A549 (cell line): Measurements from ENCODE around the gene CYB561D1. TPM values are rescaled to one million over a fixed set of nuclear protein-coding genes. Genes with fewer than 3 reads are reported as not detected.

ENCODE experiments used
- ATAC-seq, 2 experiments: fragments of 200-7000 bp in 1 of 2; fragments of >200 bp in 1 of 2; cut with Nextera tagmentation in 1 of 2; cut with Tn5 transposase in 1 of 2; 3 replicates each; pipeline versions ENCODE4 v1.8.0 to v1.9.1; 2018 to 2020; ENCODE audit warnings: mild to moderate bottlenecking in 1 of 2, moderate library complexity in 1 of 2
- CTCF ChIA-PET: fragments of 300-600 bp; sonication (Branson Sonifier 250); formaldehyde crosslinking; extraction: SDS; loops from one replicate; lab custom pipeline; 2021; ENCODE audit warnings: antibody characterized with exemption, inconsistent platforms; lab: Yijun Ruan, JAX
- POLR2A ChIA-PET: fragments of 350-600 bp; formaldehyde crosslinking; extraction: SDS; loops from one replicate; lab custom pipeline; 2021; ENCODE audit warnings: antibody characterized with exemption, inconsistent platforms; lab: Yijun Ruan, JAX
- DNase-seq, 2 experiments: peaks; one replicate each; pipeline versions ENCODE4 v3.0.0 to v3.0.0-alpha.2; 2011 to 2016; ENCODE audit warnings: low read depth in 1 of 2, low spot score in 1 of 2
- FAIRE-seq: peaks from 2 replicates; lab custom pipeline; 2011; peaks lifted over from hg19 to GRCh38; lab: Jason Lieb, UNC
- H3K27ac ChIP-seq, 2 experiments: fragments of >200 bp; sonication (Bioruptor Twin); formaldehyde crosslinking; 3 replicates each; pipeline ENCODE4 v1.5.1; 2016 to 2017
- H3K4me1 ChIP-seq: fragments of >200 bp; sonication (Bioruptor Twin); formaldehyde crosslinking; 3 replicates; pipeline ENCODE4 v1.6.1; 2016
- H3K4me2 ChIP-seq: fragments of >200 bp; sonication (Bioruptor Twin); formaldehyde crosslinking; 3 replicates; pipeline ENCODE4 v1.6.1; 2016
- H3K4me3 ChIP-seq: fragments of >200 bp; sonication (Bioruptor Twin); formaldehyde crosslinking; 3 replicates; pipeline ENCODE4 v1.5.1; 2016
- H3K9me3 ChIP-seq: fragments of >200 bp; sonication (Bioruptor Twin); formaldehyde crosslinking; 3 replicates; pipeline ENCODE4 v1.6.1; 2016
- BHLHE40 ChIP-seq: IDR thresholded peaks from 2 replicates; pipeline ENCODE4 v1.6.1; 2012; ENCODE audit warnings: low read depth, low read length, inconsistent platforms
- CEBPB ChIP-seq, 2 experiments: fragments of >200 bp in 1 of 2; sonication (Bioruptor Twin) in 1 of 2; formaldehyde crosslinking in 1 of 2; IDR thresholded peaks; 2 replicates each; pipeline ENCODE4 v1.6.1; 2012 to 2016
- CHD4 ChIP-seq: fragments of 200-600 bp; sonication (generic); IDR thresholded peaks from 2 replicates; pipeline ENCODE4 v1.6.1; 2016; ENCODE audit warnings: antibody characterized with exemption, mild to moderate bottlenecking, borderline replicate concordance
- EHF ChIP-seq: fragments of 250-450 bp; sonication (Bioruptor Pico); IDR thresholded peaks from 2 replicates; pipeline ENCODE4 v1.5.0; 2020; ENCODE audit warnings: mild to moderate bottlenecking
- FOXS1 ChIP-seq: fragments of 250-450 bp; sonication (Bioruptor Pico); IDR thresholded peaks from 2 replicates; pipeline ENCODE4 v1.5.0; 2020; ENCODE audit warnings: mild to moderate bottlenecking, moderate library complexity
- GATA3 ChIP-seq: IDR thresholded peaks from 2 replicates; pipeline ENCODE4 v1.6.1; 2012; ENCODE audit warnings: borderline replicate concordance
- HOXB5 ChIP-seq: fragments of 250-450 bp; sonication (Bioruptor Pico); IDR thresholded peaks from 2 replicates; pipeline ENCODE4 v1.5.0; 2020; ENCODE audit warnings: mild to moderate bottlenecking, moderate library complexity
- KDM1A ChIP-seq: fragments of 200-600 bp; sonication (generic); IDR thresholded peaks from 2 replicates; pipeline ENCODE4 v1.6.1; 2016; ENCODE audit warnings: low read depth, mild to moderate bottlenecking
- NPAS2 ChIP-seq: fragments of 250-450 bp; sonication (Bioruptor Pico); IDR thresholded peaks from 2 replicates; pipeline ENCODE4 v1.8.0; 2022; ENCODE audit warnings: mild to moderate bottlenecking, moderate library complexity, borderline replicate concordance
- POLR2AphosphoS2 ChIP-seq: conservative IDR thresholded peaks from 2 replicates; pipeline ENCODE4 v1.6.1; 2012; ENCODE audit warnings: low read length, improper control_type of control experiment, inconsistent platforms
- RAD21 ChIP-seq, 2 experiments: fragments of >200 bp in 1 of 2; sonication (Bioruptor Twin) in 1 of 2; formaldehyde crosslinking in 1 of 2; IDR thresholded peaks in 1 of 2; conservative IDR thresholded peaks in 1 of 2; 2 replicates in 1 of 2; 3 replicates in 1 of 2; pipeline ENCODE4 v1.6.1; 2012 to 2018; ENCODE audit warnings: inconsistent platforms in 1 of 2
- RARB ChIP-seq: fragments of 250-450 bp; sonication (Bioruptor Pico); IDR thresholded peaks from 2 replicates; pipeline ENCODE4 v1.8.0; 2021; ENCODE audit warnings: mild to moderate bottlenecking, moderate library complexity
- RFX5 ChIP-seq: fragments of 450-650 bp; IDR thresholded peaks from 2 replicates; pipeline ENCODE4 v1.7.1; 2014; ENCODE audit warnings: antibody characterized with exemption, mild to moderate bottlenecking, moderate library complexity
- RNF2 ChIP-seq: fragments of 200-600 bp; sonication (generic); IDR thresholded peaks from 2 replicates; pipeline ENCODE4 v1.6.1; 2016; ENCODE audit warnings: low read depth, mild to moderate bottlenecking, antibody characterized with exemption, moderate library complexity, borderline replicate concordance
- SREBF2 ChIP-seq: fragments of 450-650 bp; IDR thresholded peaks from 2 replicates; pipeline ENCODE4 v1.6.1; 2014; ENCODE audit warnings: mild to moderate bottlenecking, moderate library complexity
- TP53 ChIP-seq: fragments of 250-450 bp; sonication (Bioruptor Pico); IDR thresholded peaks from 2 replicates; pipeline ENCODE4 v1.5.0; 2021; ENCODE audit warnings: mild to moderate bottlenecking, moderate library complexity
- ZNF302 ChIP-seq: fragments of 250-450 bp; sonication (Bioruptor Pico); IDR thresholded peaks from 2 replicates; pipeline ENCODE4 v1.9.0; 2021; ENCODE audit warnings: inconsistent platforms, mild to moderate bottlenecking, moderate library complexity
- ZSCAN20 ChIP-seq: fragments of 250-450 bp; sonication (Bioruptor Pico); IDR thresholded peaks from 2 replicates; pipeline ENCODE4 v1.8.0; 2022; ENCODE audit warnings: mild to moderate bottlenecking, moderate library complexity
- WGBS: methylation state at CpG from one replicate; pipeline ENCODE4 v1.1.6; 2017; ENCODE audit errors: missing lambda C conversion rate; 5-methylcytosine and 5-hydroxymethylcytosine counted together
- polyA plus RNA-seq, 4 experiments: library from polyadenylated mRNA; depleted of rRNA in 3 of 4; stranded (reverse); fragments of >200 nt; fragmentation: RNase III in 1 of 4; extraction: RNeasy Plus Mini Kit Qiagen cat#74134 plus additional on column Dnase treatment in 1 of 4; gene quantifications; 2 replicates in 3 of 4; 3 replicates in 1 of 4; pipeline ENCODE4 v1.2.3, GENCODE V29; 2011 to 2017
- TF ChIP-seq, protein P1 (sequence below): fragments of >200 bp; sonication (Bioruptor Twin); formaldehyde crosslinking; IDR thresholded peaks from 3 replicates; pipeline ENCODE4 v1.5.1; 2016
- TF ChIP-seq, protein P2 (sequence below): fragments of 150-350 bp; IDR thresholded peaks from 2 replicates; pipeline ENCODE4 v1.6.1; 2014; ENCODE audit warnings: low read depth, mild to moderate bottlenecking, low read length
- TF ChIP-seq, protein P3 (sequence below): IDR thresholded peaks from 2 replicates; pipeline ENCODE4 v1.6.1; 2012

Gene CYB561D1
- polyA plus RNA-seq, 2 of the 4 experiments (the other 2 are of a cell fraction) = 4.0 to 5.2 TPM

GRCh38 chr1:109499661-109500536 lies 6.0 kb downstream of the CYB561D1 start:
- H3K4me3 ChIP-seq = no peak overlapping the region
- 65% methylated on average over 4 of the region's 4 CpGs for WGBS
- peak; percentile 80 for ATAC-seq
- H3K4me2 ChIP-seq = no peak overlapping the region
- TF ChIP-seq, protein P1, sequence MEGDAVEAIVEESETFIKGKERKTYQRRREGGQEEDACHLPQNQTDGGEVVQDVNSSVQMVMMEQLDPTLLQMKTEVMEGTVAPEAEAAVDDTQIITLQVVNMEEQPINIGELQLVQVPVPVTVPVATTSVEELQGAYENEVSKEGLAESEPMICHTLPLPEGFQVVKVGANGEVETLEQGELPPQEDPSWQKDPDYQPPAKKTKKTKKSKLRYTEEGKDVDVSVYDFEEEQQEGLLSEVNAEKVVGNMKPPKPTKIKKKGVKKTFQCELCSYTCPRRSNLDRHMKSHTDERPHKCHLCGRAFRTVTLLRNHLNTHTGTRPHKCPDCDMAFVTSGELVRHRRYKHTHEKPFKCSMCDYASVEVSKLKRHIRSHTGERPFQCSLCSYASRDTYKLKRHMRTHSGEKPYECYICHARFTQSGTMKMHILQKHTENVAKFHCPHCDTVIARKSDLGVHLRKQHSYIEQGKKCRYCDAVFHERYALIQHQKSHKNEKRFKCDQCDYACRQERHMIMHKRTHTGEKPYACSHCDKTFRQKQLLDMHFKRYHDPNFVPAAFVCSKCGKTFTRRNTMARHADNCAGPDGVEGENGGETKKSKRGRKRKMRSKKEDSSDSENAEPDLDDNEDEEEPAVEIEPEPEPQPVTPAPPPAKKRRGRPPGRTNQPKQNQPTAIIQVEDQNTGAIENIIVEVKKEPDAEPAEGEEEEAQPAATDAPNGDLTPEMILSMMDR = peak; percentile 27; the same call in 2 of the 3 replicates
- TF ChIP-seq RAD21 (conservative IDR thresholded peaks at IDR 0.05 in 1 of 2, IDR thresholded peaks at IDR 0.05 in 1 of 2) = peak in 1 of 2 experiments; percentile 30; a peak in 2 of 5 replicates
- TF ChIP-seq ZNF302 (CRISPR knock-in tag) = no peak
- TF ChIP-seq, all 56 proteins: peak for 2
- Histone ChIP-seq H3K27ac (no peak overlapping the region), H3K9me3 (no peaks in the 10 kb centered on the region), H3K4me1 (peaks cover 3% of the 10 kb centered on the region; the same call in 1 of the 3 replicates)
- ChIA-PET POLR2A (no interaction called here), CTCF (interaction anchor here (1.0 to 23.6 kb wide), 11 partner anchors 9 to 276 kb away, joined by 3 to 749 read pairs (median 4); partner anchors contain the start of genes AMIGO1, ATXN7L2 and GPR61)
- FAIRE-seq (no peak), DNase-seq (peak in 1 of 2 experiments; percentile 56)

DNA sequence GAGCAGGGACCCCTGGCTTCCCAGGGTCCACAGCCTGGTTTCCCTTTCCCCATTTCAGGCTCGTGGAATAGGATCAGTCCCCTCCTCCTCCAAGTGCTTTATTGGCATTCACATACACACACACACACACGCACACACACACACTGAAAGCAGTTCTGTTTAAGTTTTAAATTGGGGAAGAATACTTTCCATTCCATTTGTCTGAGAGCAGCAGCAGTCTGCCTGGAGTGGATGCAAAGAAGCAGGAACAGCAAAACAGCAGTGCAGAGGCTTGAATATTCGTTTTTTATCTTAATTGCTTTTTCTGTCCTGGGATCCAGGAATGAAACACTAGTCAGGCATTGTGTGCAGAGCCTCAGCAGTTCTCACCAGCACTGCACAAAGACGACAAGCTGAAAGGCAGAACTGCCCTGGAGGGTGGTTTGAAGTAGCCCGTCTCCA lies 7.1 kb downstream of the CYB561D1 start:
- H3K4me1 ChIP-seq = no peaks in the 10 kb centered on the region
- 57% methylated on average over 5 of the region's 5 CpGs for WGBS
- H3K4me2 ChIP-seq = no peak overlapping the region
- ChIA-PET POLR2A (no interaction called here), CTCF (interaction anchor here (1.0 to 23.6 kb wide), 5 partner anchors 12 to 275 kb away, joined by 3 to 749 read pairs (median 4); partner anchors contain the start of gene GPR61)
- no peak overlapping the region for H3K27ac ChIP-seq
- ATAC-seq = no peak
- DNase-seq = no peak
- TF ChIP-seq SREBF2 (no peak), EHF (no peak), POLR2AphosphoS2 (no peak), HOXB5 (no peak)
- H3K9me3 ChIP-seq = no peaks in the 10 kb centered on the region
- FAIRE-seq = no peak
- no peak overlapping the region for H3K4me3 ChIP-seq

DNA sequence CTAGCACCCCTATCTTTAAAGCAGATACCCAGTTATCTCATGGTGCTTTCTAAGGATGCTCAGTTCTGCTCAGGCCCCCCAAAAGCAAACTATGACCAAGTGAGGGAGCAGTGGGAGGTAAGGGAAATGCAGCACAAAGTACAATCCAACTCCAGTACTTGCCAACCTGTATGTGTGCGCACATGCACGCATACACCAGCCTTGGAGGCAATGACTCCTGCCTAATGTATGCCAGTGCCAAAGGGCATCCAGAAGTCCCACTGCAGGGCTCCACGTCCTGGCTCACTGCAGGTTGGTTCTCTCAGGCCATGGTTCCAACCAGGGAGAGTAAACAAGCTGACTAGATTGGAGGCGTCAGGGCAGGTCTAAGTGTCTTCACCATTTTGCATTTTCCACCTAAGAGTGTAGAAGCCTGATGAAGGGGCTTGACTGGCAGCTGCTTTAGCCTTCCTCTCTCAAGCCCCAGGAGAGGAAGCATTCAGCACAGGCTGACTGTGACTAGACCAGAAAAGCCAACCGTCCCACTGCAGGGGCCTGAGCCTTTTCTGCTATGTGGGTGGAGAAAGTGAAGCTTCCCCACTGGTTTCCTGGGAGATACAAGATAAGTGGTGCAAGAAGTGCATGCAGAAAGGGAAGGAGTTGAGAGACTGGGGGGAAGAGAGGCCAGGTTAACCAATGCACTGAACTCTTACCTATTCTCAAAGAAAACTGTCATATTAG lies 7.9 kb downstream of the CYB561D1 start:
- no peak overlapping the region for H3K4me3 ChIP-seq
- TF ChIP-seq HOXB5 (no peak), KDM1A (no peak), CEBPB (IDR thresholded peaks at IDR 0.05) (no peak), NPAS2 (CRISPR knock-in tag) (no peak), FOXS1 (CRISPR knock-in tag) (no peak), RFX5 (no peak), TP53 (no peak), POLR2AphosphoS2 (no peak), GATA3 (no peak), RARB (CRISPR knock-in tag) (no peak), CHD4 (no peak), ZSCAN20 (CRISPR knock-in tag) (no peak), RNF2 (no peak), BHLHE40 (no peak)
- TF ChIP-seq, protein P2, sequence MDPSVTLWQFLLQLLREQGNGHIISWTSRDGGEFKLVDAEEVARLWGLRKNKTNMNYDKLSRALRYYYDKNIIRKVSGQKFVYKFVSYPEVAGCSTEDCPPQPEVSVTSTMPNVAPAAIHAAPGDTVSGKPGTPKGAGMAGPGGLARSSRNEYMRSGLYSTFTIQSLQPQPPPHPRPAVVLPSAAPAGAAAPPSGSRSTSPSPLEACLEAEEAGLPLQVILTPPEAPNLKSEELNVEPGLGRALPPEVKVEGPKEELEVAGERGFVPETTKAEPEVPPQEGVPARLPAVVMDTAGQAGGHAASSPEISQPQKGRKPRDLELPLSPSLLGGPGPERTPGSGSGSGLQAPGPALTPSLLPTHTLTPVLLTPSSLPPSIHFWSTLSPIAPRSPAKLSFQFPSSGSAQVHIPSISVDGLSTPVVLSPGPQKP = no peak
- TF ChIP-seq, protein P3, sequence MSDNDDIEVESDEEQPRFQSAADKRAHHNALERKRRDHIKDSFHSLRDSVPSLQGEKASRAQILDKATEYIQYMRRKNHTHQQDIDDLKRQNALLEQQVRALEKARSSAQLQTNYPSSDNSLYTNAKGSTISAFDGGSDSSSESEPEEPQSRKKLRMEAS = no peak
- WGBS = 86% methylated on average over 5 of the region's 5 CpGs
- FAIRE-seq (no peak), ATAC-seq (no peak), DNase-seq (no peak)
- ChIA-PET CTCF (interaction anchor here (0.7 to 23.6 kb wide), 7 partner anchors 8 to 30 kb away, joined by 3 to 749 read pairs (median 4); partner anchors contain the start of genes CYB561D1 and GPR61), POLR2A (no interaction called here)
- H3K9me3 ChIP-seq = no peaks in the 10 kb centered on the region
- no peak overlapping the region for H3K4me2 ChIP-seq
- H3K27ac ChIP-seq = no peak overlapping the region
- no peaks in the 10 kb centered on the region for H3K4me1 ChIP-seq
